PC-3 (cell line): ENCODE results near the gene IL17B. TPM values are rescaled to one million over a fixed set of nuclear protein-coding genes. Genes with fewer than 3 reads are reported as not detected.

Source experiments
- ATAC-seq: fragments of 200-7000 bp; cut with Tn5 transposase; 2 replicates; pipeline ENCODE4 v1.9.1; 2020; ENCODE audit warnings: mild to moderate bottlenecking, moderate library complexity
- BruUV-seq: library from RNA; stranded (reverse); fragments of 400-500 nt; replicated peaks from 2 replicates; lab custom pipeline; 2021; lab: Mats Ljungman, UMichigan
- CTCF ChIA-PET: fragments of 300-600 bp; sonication (Branson Sonifier 250); formaldehyde crosslinking; loops from one replicate; lab custom pipeline; 2022; ENCODE audit warnings: antibody characterized with exemption; lab: Charles Lee
- POLR2A ChIA-PET: fragments of 300-600 bp; sonication (Branson Sonifier 250); formaldehyde crosslinking; loops from one replicate; lab custom pipeline; 2022; ENCODE audit warnings: antibody characterized with exemption; ENCODE audit not compliant: unreplicated experiment; lab: Charles Lee
- DNase-seq: peaks from one replicate; pipeline ENCODE4 v3.0.0-alpha.2; 2015
- H2AFZ ChIP-seq: fragments of 300-600 bp; sonication (generic); 2 replicates; pipeline ENCODE4 v1.6.0; 2016; ENCODE audit warnings: antibody characterized with exemption, low read length
- H3F3A ChIP-seq: fragments of 300-600 bp; sonication (generic); one replicate; pipeline ENCODE4 v1.6.0; 2017; ENCODE audit warnings: antibody characterized with exemption, low read length, control low read depth, mild to moderate bottlenecking; ENCODE audit not compliant: unreplicated experiment
- H3K27ac ChIP-seq: fragments of 300-600 bp; sonication (generic); 2 replicates; pipeline ENCODE4 v1.5.1; 2016; ENCODE audit warnings: mild to moderate bottlenecking, low read length
- H3K27me3 ChIP-seq: fragments of 300-600 bp; sonication (generic); 2 replicates; pipeline ENCODE4 v1.6.1; 2016; ENCODE audit warnings: low read length, mixed read lengths
- H3K36me3 ChIP-seq: fragments of 300-600 bp; sonication (generic); 2 replicates; pipeline ENCODE4 v1.6.1; 2016; ENCODE audit warnings: low read depth, mixed run types, low read length, mixed read lengths
- H3K4me1 ChIP-seq: fragments of 300-600 bp; sonication (generic); 2 replicates; pipeline ENCODE4 v1.5.1; 2016; ENCODE audit warnings: low read length; ENCODE audit not compliant: insufficient read depth
- H3K4me2 ChIP-seq: fragments of 300-600 bp; sonication (generic); 2 replicates; pipeline ENCODE4 v1.6.0; 2016; ENCODE audit warnings: low read length
- H3K4me3 ChIP-seq: fragments of 300-600 bp; sonication (generic); 2 replicates; pipeline ENCODE4 v1.5.1; 2016; ENCODE audit warnings: mild to moderate bottlenecking, low read length, mixed read lengths
- H3K79me2 ChIP-seq: fragments of 300-600 bp; sonication (generic); 2 replicates; pipeline ENCODE4 v1.6.1; 2017; ENCODE audit warnings: low read length, mixed read lengths
- H3K9ac ChIP-seq: fragments of 300-600 bp; sonication (generic); 2 replicates; pipeline ENCODE4 v1.6.0; 2016; ENCODE audit warnings: mild to moderate bottlenecking, low read length
- H3K9me2 ChIP-seq: fragments of 300-600 bp; sonication (generic); replicated peaks from 2 replicates; pipeline ENCODE4 v1.6.1; 2016; ENCODE audit warnings: mixed run types, low read length, mixed read lengths
- H3K9me3 ChIP-seq: fragments of 300-600 bp; sonication (generic); 2 replicates; pipeline ENCODE4 v1.6.1; 2016; ENCODE audit warnings: low read length, mixed read lengths
- H4K20me1 ChIP-seq: fragments of 300-600 bp; sonication (generic); 2 replicates; pipeline ENCODE4 v1.6.1; 2016; ENCODE audit warnings: low read length, mixed read lengths
- EZH2 ChIP-seq: fragments of 300-600 bp; sonication (generic); IDR thresholded peaks from one replicate; pipeline ENCODE4 v1.6.1; 2017; ENCODE audit warnings: antibody characterized with exemption, mild to moderate bottlenecking, low read length; ENCODE audit not compliant: unreplicated experiment
- EZH2phosphoT487 ChIP-seq: fragments of 300-600 bp; sonication (generic); IDR thresholded peaks from 2 replicates; pipeline ENCODE4 v1.6.1; 2018; ENCODE audit warnings: mild to moderate bottlenecking, antibody characterized with exemption, low read length, borderline replicate concordance
- intact Hi-C: fragments of 100-400 bp; cut with micrococcal nuclease; formaldehyde crosslinking; loops from 2 replicates; pipeline ENCODE4 v1.9.0; 2023
- total RNA-seq: library from RNA; depleted of rRNA; stranded (reverse); fragments of >200 nt; gene quantifications from 2 replicates; pipeline ENCODE4 v1.2.3, GENCODE V29; 2014
- TF ChIP-seq, protein P1 (sequence below): fragments of 300-600 bp; sonication (generic); conservative IDR thresholded peaks from 2 replicates; pipeline ENCODE4 v1.5.1; 2017; ENCODE audit warnings: antibody characterized with exemption, low read depth, mild to moderate bottlenecking, low read length

The IL17B gene
- total RNA-seq, 1 experiment from 2014 or later, result not detected

DNA sequence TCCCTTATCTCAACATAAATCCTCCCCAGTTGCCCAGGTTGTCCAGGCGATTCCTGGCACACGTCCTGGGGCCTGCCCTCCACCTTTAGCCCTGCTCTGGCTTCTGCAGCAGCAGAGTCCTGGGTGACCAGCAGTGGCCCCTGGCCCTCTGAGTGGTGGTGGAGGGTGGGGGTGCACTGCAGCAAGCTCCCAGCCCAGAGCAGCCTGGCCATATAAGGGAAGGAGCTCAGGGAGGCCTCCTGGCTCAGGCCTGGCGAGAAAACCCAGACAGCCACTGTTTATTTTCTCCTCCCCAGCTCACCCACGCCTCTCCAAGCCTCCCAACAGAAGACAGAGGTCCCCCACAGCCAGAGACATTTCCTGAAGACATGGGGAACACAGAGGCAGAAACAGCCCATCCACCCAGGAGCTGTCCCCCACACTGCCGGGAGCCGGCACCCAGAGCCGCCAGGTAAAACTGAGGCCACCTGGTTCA is 44.7 kb upstream of the IL17B start:
- Histone ChIP-seq H3K36me3 (no peaks in the 10 kb centered on the region), H3K9ac (no peak overlapping the region), H3K79me2 (no peaks in the 10 kb centered on the region), H3K9me3 (no peaks in the 10 kb centered on the region), H3K27me3 (no peaks in the 10 kb centered on the region), H2AFZ (no peak overlapping the region), H3K4me2 (no peak overlapping the region), H3K4me3 (no peak overlapping the region), H3K4me1 (no peaks in the 10 kb centered on the region), H4K20me1 (no peaks in the 10 kb centered on the region), H3K27ac (no peak overlapping the region), H3K9me2 (no peaks in the 10 kb centered on the region), H3F3A (no peaks in the 10 kb centered on the region)
- TF ChIP-seq EZH2 (no peak), EZH2phosphoT487 (no peak)
- TF ChIP-seq, protein P1, sequence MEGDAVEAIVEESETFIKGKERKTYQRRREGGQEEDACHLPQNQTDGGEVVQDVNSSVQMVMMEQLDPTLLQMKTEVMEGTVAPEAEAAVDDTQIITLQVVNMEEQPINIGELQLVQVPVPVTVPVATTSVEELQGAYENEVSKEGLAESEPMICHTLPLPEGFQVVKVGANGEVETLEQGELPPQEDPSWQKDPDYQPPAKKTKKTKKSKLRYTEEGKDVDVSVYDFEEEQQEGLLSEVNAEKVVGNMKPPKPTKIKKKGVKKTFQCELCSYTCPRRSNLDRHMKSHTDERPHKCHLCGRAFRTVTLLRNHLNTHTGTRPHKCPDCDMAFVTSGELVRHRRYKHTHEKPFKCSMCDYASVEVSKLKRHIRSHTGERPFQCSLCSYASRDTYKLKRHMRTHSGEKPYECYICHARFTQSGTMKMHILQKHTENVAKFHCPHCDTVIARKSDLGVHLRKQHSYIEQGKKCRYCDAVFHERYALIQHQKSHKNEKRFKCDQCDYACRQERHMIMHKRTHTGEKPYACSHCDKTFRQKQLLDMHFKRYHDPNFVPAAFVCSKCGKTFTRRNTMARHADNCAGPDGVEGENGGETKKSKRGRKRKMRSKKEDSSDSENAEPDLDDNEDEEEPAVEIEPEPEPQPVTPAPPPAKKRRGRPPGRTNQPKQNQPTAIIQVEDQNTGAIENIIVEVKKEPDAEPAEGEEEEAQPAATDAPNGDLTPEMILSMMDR, result no peak
- intact Hi-C loops, result no loop called here
- POLR2A ChIA-PET, result no interaction called here
- ATAC-seq (no peak), DNase-seq (no peak)
- CTCF ChIA-PET, result no interaction called here
- BruUV-seq, result no TSS peak

DNA sequence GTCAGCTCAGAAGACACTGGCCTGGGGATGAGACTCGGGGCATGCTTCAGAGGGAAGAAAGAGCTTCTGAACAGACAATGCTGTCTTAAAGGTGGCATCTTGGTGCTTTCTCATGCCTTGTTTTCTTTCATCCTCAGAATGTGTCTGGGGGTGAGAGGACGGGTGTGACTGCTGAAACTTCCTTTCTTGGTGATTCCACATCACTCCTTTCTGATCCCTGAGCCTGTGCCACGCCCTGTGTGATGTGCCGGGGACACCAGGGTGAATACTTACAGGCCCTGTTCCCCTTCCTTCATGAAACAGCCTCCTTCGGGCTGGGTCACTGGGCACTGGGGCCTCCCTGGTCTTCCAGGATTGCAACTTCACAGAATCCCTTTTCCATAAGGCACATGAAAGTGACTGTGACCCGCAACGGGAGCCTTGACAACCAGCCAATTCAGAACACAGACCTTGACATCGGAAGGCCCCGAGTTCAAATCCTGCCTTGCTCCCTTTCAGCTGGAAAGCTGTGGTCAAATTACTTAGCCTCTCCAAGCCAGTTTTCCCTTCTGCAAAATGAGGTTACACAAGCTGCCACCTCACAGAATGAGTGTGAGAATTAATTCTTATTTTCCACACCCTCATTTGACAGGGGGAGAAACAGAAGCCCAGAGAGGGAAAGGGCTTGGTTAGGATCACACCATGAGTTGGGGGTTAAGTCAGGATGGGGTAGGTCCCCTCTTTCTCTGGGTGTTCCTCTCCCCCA is 44.1 kb upstream of the IL17B start:
- ChIA-PET POLR2A (no interaction called here), CTCF (no interaction called here)
- Histone ChIP-seq H3K9me3 (no peaks in the 10 kb centered on the region), H3K27me3 (no peaks in the 10 kb centered on the region), H3K9ac (no peak overlapping the region), H3K27ac (no peak overlapping the region), H3K36me3 (no peaks in the 10 kb centered on the region), H3K79me2 (no peaks in the 10 kb centered on the region), H3K4me3 (no peak overlapping the region), H2AFZ (no peak overlapping the region), H4K20me1 (no peaks in the 10 kb centered on the region), H3F3A (no peaks in the 10 kb centered on the region), H3K9me2 (no peaks in the 10 kb centered on the region), H3K4me1 (no peaks in the 10 kb centered on the region), H3K4me2 (no peak overlapping the region)
- intact Hi-C loops, result no loop called here
- no peak for ATAC-seq
- no peak for TF ChIP-seq EZH2phosphoT487
- no peak for TF ChIP-seq EZH2
- TF ChIP-seq, protein P1, result no peak
- DNase-seq, result no peak
- no TSS peak for BruUV-seq

DNA sequence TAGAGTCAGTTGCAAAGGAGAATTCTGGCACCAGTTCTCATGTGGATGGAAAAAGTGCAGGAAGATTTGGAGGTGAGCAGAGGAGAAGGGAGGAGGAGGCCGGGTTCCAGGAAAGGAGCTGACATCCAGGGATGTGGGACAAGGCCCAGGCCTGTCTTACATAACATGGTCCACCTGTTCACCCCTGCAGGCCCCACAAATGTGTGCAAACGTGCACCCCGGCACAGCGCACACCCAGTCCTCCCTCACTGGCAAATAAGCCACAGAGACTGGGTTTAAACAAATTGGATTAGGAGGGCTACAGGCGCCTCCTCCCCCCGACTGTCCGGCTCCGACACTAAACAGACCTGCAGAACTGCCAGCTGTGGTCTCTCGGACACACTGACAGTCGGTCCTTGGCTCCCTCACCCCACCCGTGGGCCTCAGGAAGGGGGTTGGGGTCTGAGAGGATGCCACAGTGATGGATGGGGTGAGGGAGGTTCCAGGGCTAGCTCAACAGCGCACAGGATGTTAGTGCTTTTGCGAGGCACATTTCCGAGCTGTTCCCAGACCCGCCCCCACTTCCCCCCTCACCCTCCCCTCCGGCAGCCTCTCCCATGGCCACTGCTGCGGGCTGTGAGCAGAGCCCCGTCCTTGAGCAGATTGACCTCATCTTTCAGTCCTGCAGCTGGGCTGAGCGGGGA is 43.4 kb upstream of the IL17B start:
- Histone ChIP-seq H3K27me3 (no peaks in the 10 kb centered on the region), H4K20me1 (no peaks in the 10 kb centered on the region), H3K27ac (no peak overlapping the region), H3K9me3 (no peaks in the 10 kb centered on the region), H3K4me2 (no peak overlapping the region), H3K4me1 (no peaks in the 10 kb centered on the region), H3F3A (no peaks in the 10 kb centered on the region), H3K79me2 (no peaks in the 10 kb centered on the region), H2AFZ (no peak overlapping the region), H3K4me3 (no peak overlapping the region), H3K36me3 (no peaks in the 10 kb centered on the region), H3K9ac (no peak overlapping the region), H3K9me2 (no peaks in the 10 kb centered on the region)
- intact Hi-C loops, result no loop called here
- ChIA-PET CTCF (no interaction called here), POLR2A (no interaction called here)
- BruUV-seq, result no TSS peak
- DNase-seq (no peak), ATAC-seq (no peak)
- TF ChIP-seq, protein P1, result no peak
- no peak for TF ChIP-seq EZH2
- TF ChIP-seq EZH2phosphoT487, result no peak
